GM21786 (cell line): ENCODE results near the gene CYP2A13.
"Not testable (repeated sequence)": the region's sequence is repeated elsewhere in the genome, so short reads cannot be mapped to it uniquely, and the experiment has no call there.

Experiments
- ATAC-seq: cut with Tn5 transposase; IDR thresholded peaks from one replicate; pipeline ENCODE4 v1.9.1; 2021; ENCODE audit not compliant: unreplicated experiment

Gene CYP2A13

GRCh38 chr19:41116261-41116660 lies 28.0 kb downstream of the CYP2A13 start:
- no peak for ATAC-seq

- ATAC-seq, result not testable (repeated sequence)
These were observed 33.0 kb downstream of the CYP2A13 start for GRCh38 chr19:41120929-41121911.

GRCh38 chr19:41122846-41123245 lies 34.6 kb downstream of the CYP2A13 start:
- ATAC-seq, result not testable (repeated sequence)

GRCh38 chr19:41123716-41124294 lies 35.6 kb downstream of the CYP2A13 start:
- no peak for ATAC-seq

GRCh38 chr19:41126765-41127203 lies 38.5 kb downstream of the CYP2A13 start:
- ATAC-seq, result not testable (repeated sequence)

- ATAC-seq, result not testable (repeated sequence)
These were observed 39.1 kb downstream of the CYP2A13 start for GRCh38 chr19:41127362-41127761.

- ATAC-seq, result not testable (repeated sequence)
These were observed 39.6 kb downstream of the CYP2A13 start for GRCh38 chr19:41127801-41128300.

- no peak for ATAC-seq
These were observed 40.4 kb downstream of the CYP2A13 start for GRCh38 chr19:41128692-41129091.

GRCh38 chr19:41131186-41131585 lies 42.9 kb downstream of the CYP2A13 start:
- ATAC-seq, result no peak

GRCh38 chr19:41133260-41133659 lies 45.0 kb downstream of the CYP2A13 start:
- ATAC-seq, result no peak

GRCh38 chr19:41134616-41135015 lies 46.4 kb downstream of the CYP2A13 start:
- ATAC-seq, result no peak

GRCh38 chr19:41135390-41136384 lies 47.4 kb downstream of the CYP2A13 start:
- not testable (repeated sequence) for ATAC-seq

- no peak for ATAC-seq
These were observed 48.6 kb downstream of the CYP2A13 start for GRCh38 chr19:41136636-41137455.

- no peak for ATAC-seq
These were observed 56.2 kb downstream of the CYP2A13 start for GRCh38 chr19:41144403-41144802.
